KMS-11 (cell line): ENCODE measurements around the gene CR1L.
A peak's percentile ranks its signal among the peaks of the same experiment; 100 is the strongest.
"Not testable (repeated sequence)": the region's sequence is repeated elsewhere in the genome, so short reads cannot be mapped to it uniquely, and the experiment has no call there.

Experiments
- H2AFZ ChIP-seq: fragments of 200-600 bp; sonication (generic); 2 replicates; pipeline ENCODE4 v1.6.1; 2016; ENCODE audit warnings: antibody characterized with exemption, mixed run types, low read depth
- H3K27ac ChIP-seq: fragments of 200-600 bp; sonication (generic); 2 replicates; pipeline ENCODE4 v1.6.1; 2016; ENCODE audit warnings: mild to moderate bottlenecking, mixed run types
- H3K27me3 ChIP-seq: fragments of 200-600 bp; sonication (generic); 2 replicates; pipeline ENCODE4 v1.6.1; 2017; ENCODE audit warnings: mild to moderate bottlenecking, low read depth, mixed run types, moderate library complexity; ENCODE audit not compliant: insufficient read depth
- H3K36me3 ChIP-seq: fragments of 200-600 bp; sonication (generic); 2 replicates; pipeline ENCODE4 v1.6.1; 2017; ENCODE audit warnings: mild to moderate bottlenecking, mixed run types; ENCODE audit not compliant: insufficient read depth
- H3K4me1 ChIP-seq: fragments of 200-600 bp; sonication (generic); 2 replicates; pipeline ENCODE4 v1.6.1; 2016; ENCODE audit warnings: mild to moderate bottlenecking, low read depth, mixed run types; ENCODE audit not compliant: poor library complexity, severe bottlenecking
- H3K4me2 ChIP-seq: fragments of 200-600 bp; sonication (generic); 2 replicates; pipeline ENCODE4 v1.7.0; 2016; ENCODE audit warnings: mild to moderate bottlenecking, mixed run types
- H3K4me3 ChIP-seq: fragments of 200-600 bp; sonication (generic); IDR thresholded peaks from 2 replicates; pipeline ENCODE4 v1.6.1; 2017; ENCODE audit warnings: low read depth, low read length, mixed read lengths; ENCODE audit not compliant: insufficient read depth
- H3K79me2 ChIP-seq: fragments of 200-600 bp; sonication (generic); 2 replicates; pipeline ENCODE4 v1.6.1; 2016; ENCODE audit warnings: low read depth, mixed run types; ENCODE audit not compliant: insufficient read depth
- H3K9ac ChIP-seq: fragments of 200-600 bp; sonication (generic); 2 replicates; pipeline ENCODE4 v1.6.1; 2016; ENCODE audit warnings: mild to moderate bottlenecking, mixed run types
- H4K20me1 ChIP-seq: fragments of 200-600 bp; sonication (generic); 2 replicates; pipeline ENCODE4 v1.6.1; 2016; ENCODE audit warnings: mild to moderate bottlenecking, mixed run types; ENCODE audit not compliant: insufficient read depth
- CTCF ChIP-seq: fragments of 200-600 bp; sonication (generic); conservative IDR thresholded peaks from 2 replicates; pipeline ENCODE4 v1.6.1; 2017; ENCODE audit warnings: low read depth, mild to moderate bottlenecking, antibody characterized with exemption, low read length, moderate library complexity, mixed read lengths

The CR1L gene

GRCh38 chr1:207747627-207748492 lies 102.9 kb downstream of the CR1L start:
- H3K36me3 ChIP-seq, result no peaks in the 10 kb centered on the region
- TF ChIP-seq CTCF, result no peak
- H3K27ac ChIP-seq, result no peak overlapping the region
- no peaks in the 10 kb centered on the region for H3K27me3 ChIP-seq
- H3K9ac ChIP-seq, result no peak overlapping the region
- no peak overlapping the region for H2AFZ ChIP-seq
- H3K79me2 ChIP-seq, result peaks cover 8% of the 10 kb centered on the region
- H3K4me3 ChIP-seq, result no peak overlapping the region
- H3K4me1 ChIP-seq, result peaks cover 9% of the 10 kb centered on the region
- peaks cover under 1% of the 10 kb centered on the region; the same call in 1 of the 2 replicates for H4K20me1 ChIP-seq
- no peak overlapping the region for H3K4me2 ChIP-seq

GRCh38 chr1:207748737-207749528 lies 104.0 kb downstream of the CR1L start:
- Histone ChIP-seq H3K4me3 (no peak overlapping the region), H2AFZ (no peak overlapping the region), H3K36me3 (no peaks in the 10 kb centered on the region), H3K4me2 (no peak overlapping the region), H4K20me1 (peaks cover 7% of the 10 kb centered on the region; the same call in 1 of the 2 replicates), H3K79me2 (peaks cover 19% of the 10 kb centered on the region), H3K4me1 (peaks cover 19% of the 10 kb centered on the region), H3K9ac (no peak overlapping the region), H3K27me3 (no peaks in the 10 kb centered on the region), H3K27ac (no peak overlapping the region)
- TF ChIP-seq CTCF, result no peak

GRCh38 chr1:207750631-207751305 lies 105.8 kb downstream of the CR1L start:
- H3K9ac ChIP-seq, result 0 out of 2 replicates have a peak overlapping the region, but pooled peaks have one; percentile 72
- H3K36me3 ChIP-seq, result no peaks in the 10 kb centered on the region
- H3K4me3 ChIP-seq, result no peak overlapping the region
- no peak overlapping the region for H3K27ac ChIP-seq
- peaks cover 37% of the 10 kb centered on the region for H3K79me2 ChIP-seq
- peaks cover 7% of the 10 kb centered on the region; the same call in 1 of the 2 replicates for H4K20me1 ChIP-seq
- TF ChIP-seq CTCF, result no peak
- peaks cover 36% of the 10 kb centered on the region for H3K4me1 ChIP-seq
- H2AFZ ChIP-seq, result peak overlapping the region; percentile 85
- H3K27me3 ChIP-seq, result no peaks in the 10 kb centered on the region
- peak overlapping the region; percentile 81 for H3K4me2 ChIP-seq

- H3K79me2 ChIP-seq, result peaks cover 44% of the 10 kb centered on the region
Measured at GRCh38 chr1:207751463-207751789, 106.5 kb downstream of the CR1L start.

More at GRCh38 chr1:207751463-207751789, 106.5 kb downstream of the CR1L start:
- Histone ChIP-seq H3K27ac (peak overlapping the region; percentile 80), H3K4me1 (peaks cover 42% of the 10 kb centered on the region), H3K9ac (peak overlapping the region; percentile 72; the same call in 1 of the 2 replicates), H3K4me2 (peak overlapping the region; percentile 81), H2AFZ (peak overlapping the region; percentile 85)
- H3K27me3 ChIP-seq, H4K20me1 ChIP-seq, H3K36me3 ChIP-seq, H3K4me3 ChIP-seq: not testable (repeated sequence)
